Measurements from ENCODE around the gene HEPACAM. TPM values are rescaled to one million over a fixed set of nuclear protein-coding genes. Genes with fewer than 3 reads are reported as not detected.

The HEPACAM gene
- polyA plus RNA-seq, 2 of the 4 experiments (the other 2 are of a cell fraction) = not detected

DNA sequence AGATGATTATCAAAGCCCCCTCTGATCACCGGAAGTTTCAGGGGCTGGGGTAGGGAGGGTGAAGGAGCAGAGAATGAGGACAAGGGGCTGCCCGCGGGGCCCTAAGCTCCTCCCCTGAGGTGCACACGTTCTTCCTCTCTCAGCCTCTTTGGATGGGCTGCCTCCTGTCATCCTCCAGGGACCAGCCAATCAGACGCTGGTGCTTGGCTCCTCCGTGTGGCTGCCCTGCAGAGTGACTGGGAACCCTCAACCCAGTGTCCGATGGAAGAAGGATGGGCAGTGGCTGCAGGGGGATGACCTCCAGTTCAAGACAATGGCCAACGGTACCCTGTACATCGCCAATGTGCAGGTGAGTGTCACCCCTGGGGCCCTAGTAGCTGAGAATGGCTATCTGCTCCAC is 63.1 kb downstream of the HEPACAM start:
- POLR2A ChIA-PET = no interaction called here
- no peak for FAIRE-seq
- CTCF ChIA-PET = interaction anchor here (0.6 kb wide), 1 partner anchor 36 kb away, joined by 3 read pairs; no protein-coding TSS in a partner anchor

DNA sequence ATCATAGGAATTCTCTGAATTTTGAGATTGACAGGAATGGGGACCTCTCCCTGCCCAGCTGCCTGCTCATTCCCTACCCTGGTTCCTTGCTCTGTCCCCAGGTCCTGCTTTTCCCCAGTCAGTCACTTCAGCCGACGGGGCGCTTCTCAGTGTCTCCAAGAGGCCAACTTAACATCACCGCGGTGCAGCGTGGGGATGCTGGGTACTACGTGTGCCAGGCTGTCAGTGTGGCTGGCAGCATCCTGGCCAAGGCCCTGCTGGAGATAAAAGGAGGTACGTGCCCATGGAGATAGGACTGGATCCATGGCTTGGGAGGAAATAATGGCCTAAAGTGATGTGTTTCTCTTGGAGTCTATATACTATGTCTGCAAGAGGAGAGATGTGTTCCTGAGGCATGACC is 63.6 kb downstream of the HEPACAM start:
- TF ChIP-seq CHD4 (IDR thresholded peaks at IDR 0.05; ENCODE audit: borderline replicate concordance) = no peak
- no peak for TF ChIP-seq PHF8 (IDR thresholded peaks at IDR 0.05; ENCODE audit: borderline replicate concordance, low read depth)
- no peak for TF ChIP-seq NPAS2 (CRISPR knock-in tag; IDR thresholded peaks at IDR 0.05; ENCODE audit: borderline replicate concordance)
- TF ChIP-seq RCOR1 (IDR thresholded peaks at IDR 0.05; ENCODE audit: low read depth, low read length) = no peak
- H3K27ac ChIP-seq = no peak overlapping the region
- no peak for FAIRE-seq
- POLR2A ChIA-PET = no interaction called here
- no peak for DNase-seq (ENCODE audit: low read depth in 1 of 2, low spot score in 1 of 2)
- WGBS (ENCODE audit: missing lambda C conversion rate) = 42% methylated on average over 8 of the region's 8 CpGs
- CTCF ChIA-PET = interaction anchor here (0.6 to 1.5 kb wide), 2 partner anchors 36 to 71 kb away, joined by 3 read pairs; no protein-coding TSS in a partner anchor
- no peak overlapping the region for H3K4me2 ChIP-seq
- no peaks in the 10 kb centered on the region for H3K9me3 ChIP-seq
- H3K4me1 ChIP-seq = peaks cover 6% of the 10 kb centered on the region; the same call in 1 of the 3 replicates
- no peak for ATAC-seq
- H3K4me3 ChIP-seq = no peak overlapping the region

More for the DNA sequence above, 63.1 kb downstream of the HEPACAM start:
- Histone ChIP-seq H3K4me3 (no peak overlapping the region), H3K4me1 (peaks cover 6% of the 10 kb centered on the region; the same call in 1 of the 3 replicates), H3K27ac (no peak overlapping the region), H3K4me2 (no peak overlapping the region), H3K9me3 (no peaks in the 10 kb centered on the region)
- DNase-seq (ENCODE audit: low read depth in 1 of 2, low spot score in 1 of 2) = no peak
- no peak for ATAC-seq
- 40% methylated on average over 5 of the region's 9 CpGs for WGBS (ENCODE audit: missing lambda C conversion rate)
- TF ChIP-seq TFCP2L1 (CRISPR knock-in tag; IDR thresholded peaks at IDR 0.05) = no peak
- no peak for TF ChIP-seq HDAC2 (IDR thresholded peaks at IDR 0.05)
- no peak for TF ChIP-seq KDM1A (IDR thresholded peaks at IDR 0.05; ENCODE audit: low read depth)

DNA sequence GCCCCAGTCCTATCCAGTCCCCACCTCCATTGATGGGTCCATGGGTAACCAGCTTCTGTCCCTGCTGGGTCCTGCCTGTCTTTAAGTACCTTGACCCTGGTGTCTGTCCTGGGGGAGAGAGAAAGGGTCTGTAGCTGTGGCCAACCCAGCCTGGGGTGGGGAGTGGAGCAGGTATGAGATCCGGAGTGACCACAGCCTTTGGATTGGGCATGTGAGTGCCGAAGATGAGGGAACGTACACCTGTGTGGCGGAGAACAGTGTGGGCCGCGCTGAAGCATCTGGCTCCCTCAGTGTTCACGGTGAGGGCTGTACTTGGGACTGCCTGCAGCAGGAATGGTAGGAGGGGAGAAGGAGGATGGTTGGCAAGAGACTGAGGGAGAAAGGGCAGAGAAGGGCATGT is 65.4 kb downstream of the HEPACAM start:
- H3K9me3 ChIP-seq = 0 out of 3 replicates have a peak, but pooled peaks cover 3% of the 10 kb centered on the region
- peaks cover 4% of the 10 kb centered on the region; the same call in 2 of the 3 replicates for H3K4me1 ChIP-seq
- H3K27ac ChIP-seq = no peak overlapping the region
- no peak for DNase-seq (ENCODE audit: low read depth in 1 of 2, low spot score in 1 of 2)
- WGBS (ENCODE audit: missing lambda C conversion rate) = 82% methylated on average over 7 of the region's 7 CpGs
- POLR2A ChIA-PET = no interaction called here
- no peak for FAIRE-seq
- TF ChIP-seq, protein P1, sequence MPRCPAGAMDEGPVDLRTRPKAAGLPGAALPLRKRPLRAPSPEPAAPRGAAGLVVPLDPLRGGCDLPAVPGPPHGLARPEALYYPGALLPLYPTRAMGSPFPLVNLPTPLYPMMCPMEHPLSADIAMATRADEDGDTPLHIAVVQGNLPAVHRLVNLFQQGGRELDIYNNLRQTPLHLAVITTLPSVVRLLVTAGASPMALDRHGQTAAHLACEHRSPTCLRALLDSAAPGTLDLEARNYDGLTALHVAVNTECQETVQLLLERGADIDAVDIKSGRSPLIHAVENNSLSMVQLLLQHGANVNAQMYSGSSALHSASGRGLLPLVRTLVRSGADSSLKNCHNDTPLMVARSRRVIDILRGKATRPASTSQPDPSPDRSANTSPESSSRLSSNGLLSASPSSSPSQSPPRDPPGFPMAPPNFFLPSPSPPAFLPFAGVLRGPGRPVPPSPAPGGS (IDR thresholded peaks at IDR 0.05) = no peak
- no peak for TF ChIP-seq RCOR1 (IDR thresholded peaks at IDR 0.05; ENCODE audit: low read depth, low read length)
- TF ChIP-seq, protein P2, sequence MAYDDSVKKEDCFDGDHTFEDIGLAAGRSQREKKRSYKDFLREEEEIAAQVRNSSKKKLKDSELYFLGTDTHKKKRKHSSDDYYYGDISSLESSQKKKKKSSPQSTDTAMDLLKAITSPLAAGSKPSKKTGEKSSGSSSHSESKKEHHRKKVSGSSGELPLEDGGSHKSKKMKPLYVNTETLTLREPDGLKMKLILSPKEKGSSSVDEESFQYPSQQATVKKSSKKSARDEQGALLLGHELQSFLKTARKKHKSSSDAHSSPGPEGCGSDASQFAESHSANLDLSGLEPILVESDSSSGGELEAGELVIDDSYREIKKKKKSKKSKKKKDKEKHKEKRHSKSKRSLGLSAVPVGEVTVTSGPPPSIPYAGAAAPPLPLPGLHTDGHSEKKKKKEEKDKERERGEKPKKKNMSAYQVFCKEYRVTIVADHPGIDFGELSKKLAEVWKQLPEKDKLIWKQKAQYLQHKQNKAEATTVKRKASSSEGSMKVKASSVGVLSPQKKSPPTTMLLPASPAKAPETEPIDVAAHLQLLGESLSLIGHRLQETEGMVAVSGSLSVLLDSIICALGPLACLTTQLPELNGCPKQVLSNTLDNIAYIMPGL (CRISPR knock-in tag; IDR thresholded peaks at IDR 0.05; ENCODE audit: borderline replicate concordance) = no peak
- TF ChIP-seq GATA3 (IDR thresholded peaks at IDR 0.05; ENCODE audit: borderline replicate concordance) = no peak
- TF ChIP-seq TP53 (CRISPR knock-in tag; IDR thresholded peaks at IDR 0.05) = no peak
- no peak for TF ChIP-seq EHMT2 (IDR thresholded peaks at IDR 0.05; ENCODE audit: low read depth)
- no peak for TF ChIP-seq CEBPB (IDR thresholded peaks at IDR 0.05)
- TF ChIP-seq, protein P3, sequence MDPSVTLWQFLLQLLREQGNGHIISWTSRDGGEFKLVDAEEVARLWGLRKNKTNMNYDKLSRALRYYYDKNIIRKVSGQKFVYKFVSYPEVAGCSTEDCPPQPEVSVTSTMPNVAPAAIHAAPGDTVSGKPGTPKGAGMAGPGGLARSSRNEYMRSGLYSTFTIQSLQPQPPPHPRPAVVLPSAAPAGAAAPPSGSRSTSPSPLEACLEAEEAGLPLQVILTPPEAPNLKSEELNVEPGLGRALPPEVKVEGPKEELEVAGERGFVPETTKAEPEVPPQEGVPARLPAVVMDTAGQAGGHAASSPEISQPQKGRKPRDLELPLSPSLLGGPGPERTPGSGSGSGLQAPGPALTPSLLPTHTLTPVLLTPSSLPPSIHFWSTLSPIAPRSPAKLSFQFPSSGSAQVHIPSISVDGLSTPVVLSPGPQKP (IDR thresholded peaks at IDR 0.05; ENCODE audit: low read depth, low read length) = no peak
- TF ChIP-seq, protein P4, sequence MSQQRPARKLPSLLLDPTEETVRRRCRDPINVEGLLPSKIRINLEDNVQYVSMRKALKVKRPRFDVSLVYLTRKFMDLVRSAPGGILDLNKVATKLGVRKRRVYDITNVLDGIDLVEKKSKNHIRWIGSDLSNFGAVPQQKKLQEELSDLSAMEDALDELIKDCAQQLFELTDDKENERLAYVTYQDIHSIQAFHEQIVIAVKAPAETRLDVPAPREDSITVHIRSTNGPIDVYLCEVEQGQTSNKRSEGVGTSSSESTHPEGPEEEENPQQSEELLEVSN (IDR thresholded peaks at IDR 0.05; ENCODE audit: borderline replicate concordance, low read depth) = no peak
- TF ChIP-seq HOXB5 (CRISPR knock-in tag; IDR thresholded peaks at IDR 0.05) = no peak
- TF ChIP-seq CBX8 (IDR thresholded peaks at IDR 0.05) = no peak
- TF ChIP-seq ZNF302 (CRISPR knock-in tag; IDR thresholded peaks at IDR 0.05) = no peak
- no peak for TF ChIP-seq ZSCAN20 (CRISPR knock-in tag; IDR thresholded peaks at IDR 0.05)
- no peak for TF ChIP-seq CHD4 (IDR thresholded peaks at IDR 0.05; ENCODE audit: borderline replicate concordance)
- no peak for TF ChIP-seq RFX5 (IDR thresholded peaks at IDR 0.05)
- no peak for TF ChIP-seq ZC3H11A (IDR thresholded peaks at IDR 0.05)
- no peak for TF ChIP-seq MAZ (IDR thresholded peaks at IDR 0.05; ENCODE audit: borderline replicate concordance, low read depth, low read length)
- no peak overlapping the region for H3K4me3 ChIP-seq
- CTCF ChIA-PET = interaction anchor here (0.8 kb wide), 1 partner anchor 124 kb away, joined by 3 read pairs; no protein-coding TSS in a partner anchor
- H3K4me2 ChIP-seq = no peak overlapping the region
- ATAC-seq = no peak

All from A549 (cell line).